GM12873 (cell line): Measurements from ENCODE around the gene KRT31.

Source experiments
- CTCF ChIP-seq: IDR thresholded peaks from 2 replicates; pipeline ENCODE4 v1.5.1; 2012; ENCODE audit warnings: low read depth, mild to moderate bottlenecking, moderate library complexity, low read length, control low read depth; ENCODE audit not compliant: insufficient read depth; ENCODE audit errors: missing control alignments

The KRT31 gene

DNA sequence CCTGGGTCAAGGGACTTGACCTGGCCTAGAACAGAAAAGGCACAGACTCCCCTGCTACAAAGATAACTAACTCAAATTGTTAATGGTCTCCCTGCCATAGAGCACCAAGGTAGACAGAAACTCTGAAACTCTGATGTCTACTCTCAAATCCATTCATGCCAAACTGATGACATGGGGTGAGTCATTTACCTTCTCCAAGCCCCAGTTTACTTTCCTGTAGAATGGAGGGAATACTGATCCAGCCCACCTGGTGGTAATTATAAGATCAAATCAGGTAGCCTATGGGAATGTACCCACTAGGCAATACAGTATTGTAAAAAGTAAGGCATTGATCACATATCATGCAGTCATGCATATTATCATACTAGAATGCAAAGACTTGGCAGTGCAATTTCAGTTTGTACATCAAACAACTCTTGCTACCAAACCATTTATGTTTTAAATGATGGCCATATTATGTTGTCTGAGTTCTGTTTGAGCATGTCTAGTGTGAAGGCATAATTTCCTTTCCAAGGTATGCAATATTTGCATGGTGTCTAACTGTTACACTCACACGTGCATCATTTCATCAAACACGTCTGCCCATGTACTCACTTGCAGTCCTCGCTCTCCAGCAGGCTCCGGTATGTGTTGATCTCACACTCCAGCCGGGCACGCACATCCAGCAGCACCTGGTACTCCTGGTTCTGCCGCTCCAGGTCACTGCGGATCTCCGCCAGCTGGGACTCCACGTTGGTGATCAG lies 3.0 kb downstream of the KRT31 start:
- TF ChIP-seq CTCF: no peak

DNA sequence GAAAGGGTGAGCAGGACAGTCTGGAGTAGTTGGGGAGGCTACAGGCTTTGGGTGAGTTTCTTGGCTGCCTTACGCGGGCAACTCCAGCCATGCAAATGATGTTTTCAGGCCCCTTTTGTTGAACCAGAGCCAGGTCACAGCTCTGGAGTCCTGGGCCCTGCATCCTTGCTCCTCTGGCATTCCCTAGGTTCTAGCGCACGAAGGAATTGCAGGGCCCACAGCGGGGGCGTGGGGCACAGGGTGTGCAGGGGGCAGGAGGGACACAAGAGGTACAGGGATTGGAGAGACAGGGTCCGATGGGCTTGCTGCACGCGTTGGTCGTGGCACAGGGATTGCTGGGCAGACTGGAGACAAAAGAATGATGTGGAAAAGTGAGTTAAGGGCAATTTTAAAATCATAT lies 3.6 kb downstream of the KRT31 start:
- TF ChIP-seq CTCF: no peak

DNA sequence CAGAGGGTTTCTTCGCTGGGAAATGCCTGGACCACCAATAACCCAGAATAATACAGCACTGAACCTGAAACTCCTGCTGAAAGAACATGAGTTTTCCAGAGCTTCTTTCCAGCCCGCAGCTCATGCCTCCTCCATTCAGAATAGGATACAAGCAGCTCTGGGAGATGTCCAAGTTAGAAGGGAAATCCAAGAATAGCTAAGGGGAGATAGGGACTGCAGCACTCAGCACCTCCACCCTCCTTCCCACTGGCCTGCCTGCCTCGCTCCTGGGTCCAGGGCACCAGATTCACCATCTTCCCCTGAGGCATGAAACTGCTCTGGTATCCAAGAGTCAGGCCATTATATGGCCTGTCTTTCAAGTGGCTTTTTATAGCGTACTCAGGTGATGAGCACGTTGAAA lies 4.1 kb downstream of the KRT31 start:
- no peak for TF ChIP-seq CTCF

DNA sequence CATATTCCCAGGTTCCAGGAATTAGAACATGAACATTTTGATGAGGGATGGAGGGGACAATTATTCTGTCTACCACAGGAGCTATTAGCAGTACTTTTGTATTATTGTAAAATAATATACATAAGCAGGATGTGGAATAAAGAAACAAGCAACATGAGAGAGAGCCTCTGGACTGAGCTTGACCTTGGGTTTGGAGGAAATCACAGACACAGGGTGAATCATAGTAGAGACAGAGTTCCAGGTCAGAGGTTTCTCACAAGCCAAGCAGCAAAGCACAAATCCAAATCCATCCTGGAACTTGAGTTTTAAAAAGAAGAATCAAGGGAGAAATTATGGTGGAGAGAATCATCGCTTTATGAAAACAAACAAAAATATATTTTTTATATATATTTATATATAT lies 5.1 kb downstream of the KRT31 start:
- no peak for TF ChIP-seq CTCF

GRCh38 chr17:41391535-41391934 lies 5.9 kb downstream of the KRT31 start:
- no peak for TF ChIP-seq CTCF

DNA sequence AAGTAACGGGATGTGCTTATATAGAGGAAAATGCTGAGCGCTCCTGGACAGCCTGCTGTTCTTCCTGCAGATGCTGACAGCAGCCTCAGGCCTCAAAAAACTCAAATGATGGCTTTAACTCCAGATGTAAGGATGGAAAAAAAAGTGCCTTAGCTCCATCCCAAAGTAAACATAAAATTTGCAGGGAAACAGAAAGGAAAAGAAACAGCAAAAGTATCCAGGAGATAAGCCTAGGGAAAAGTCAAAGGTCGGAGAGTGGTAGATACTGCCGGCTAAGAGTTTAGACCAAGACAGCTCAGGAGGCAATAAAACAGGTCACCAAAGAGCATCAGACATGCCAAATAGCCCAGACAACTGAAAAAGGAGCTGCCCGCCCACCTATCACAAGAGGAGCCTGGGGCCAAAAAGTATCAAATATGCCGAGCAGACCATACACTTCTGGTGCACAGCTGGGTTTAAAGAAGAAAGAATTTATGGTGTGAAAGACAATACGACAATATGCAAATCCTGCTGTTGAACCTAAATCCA lies 6.9 kb downstream of the KRT31 start:
- no peak for TF ChIP-seq CTCF

GRCh38 chr17:41387670-41388069 lies 9.7 kb downstream of the KRT31 start:
- no peak for TF ChIP-seq CTCF
